Heart left ventricle (tissue), 13 donors: ENCODE measurements around the gene KRT73.

Experiments
- POLR2A ChIP-seq, 2 donors: fragments of 450-650 bp; IDR thresholded peaks; one replicate each; pipeline ENCODE4 v1.6.1; 2017; ENCODE audit warnings: antibody characterized with exemption in 2 of 2, mild to moderate bottlenecking in 2 of 2, moderate library complexity in 2 of 2
- TF ChIP-seq, protein P1 (sequence below), 12 donors: fragments of 200-600 bp; sonication (generic) in 4 of 12; IDR thresholded peaks; one replicate each; pipeline versions ENCODE4 v1.5.0 to v1.8.0; 2018 to 2022; ENCODE audit warnings: antibody characterized with exemption in 12 of 12, mild to moderate bottlenecking in 5 of 12
- donor health status: ischemic (EF 13 %, LVEDD 7.1; RV severe dilation, severe dysfunction).
- donor health status: DM: no; HTN: yes; CAD: no.
- donor health status: DM: no; HTN: no; CAD: no.
- donor health status: ischemic (EF 25% LVEDD 6.9; RV normal size, moderate dysfunction).
- donor health status: ischemic (EF 25% LVEDD 5.7; RV mildly dilated, moderate dysfunction).
- donor health status: ischemic (EF 35%, LVEDD 5.7; RV mildly dilated, moderate dysfunction).
- donor health status: nonischemic (EF 11% LVEDD 7.7; RV severe dilation, severe dysfunction).
- donor health status: DM: yes; HTN: yes; CAD: no.
- donor health status: PGD.
- donor health status: ischemic (EF 29% LVEDD 5.4; RV normal size, mild dysfunction).
- donor health status: nonischemic (EF 23%, LVEDD 6.1; RV moderate dilation, normal function).

DNA sequence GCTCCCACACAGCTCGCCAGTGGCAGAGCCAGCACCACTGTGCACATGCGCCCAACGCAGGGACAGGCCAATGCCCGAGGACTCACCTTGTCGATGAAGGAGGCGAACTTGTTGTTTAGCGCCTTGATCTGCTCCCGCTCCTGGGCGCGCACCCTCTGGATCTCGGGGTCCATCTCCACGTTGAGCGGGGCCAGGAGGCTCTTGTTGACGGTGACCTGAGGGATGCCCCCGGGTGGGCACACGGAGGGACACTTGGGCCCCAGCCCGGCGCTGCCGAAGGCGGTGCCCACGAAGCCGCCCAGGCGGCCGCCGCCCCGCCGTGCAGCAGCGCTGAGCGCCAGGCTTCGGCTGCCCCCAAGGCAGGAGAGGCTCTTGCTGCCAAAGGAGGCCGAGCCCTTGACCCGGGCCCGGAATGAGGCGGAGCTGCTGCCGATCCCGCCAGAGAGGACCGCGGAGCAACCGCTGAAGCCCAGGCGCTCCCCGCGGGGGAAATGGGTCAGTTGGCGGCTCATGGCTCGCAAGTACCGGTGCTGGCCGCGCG is 17.3 kb downstream of the KRT73 start, which contains the start of gene KRT72:
- no peak for TF ChIP-seq POLR2A (IDR thresholded peaks at IDR 0.05)
- TF ChIP-seq, protein P1, sequence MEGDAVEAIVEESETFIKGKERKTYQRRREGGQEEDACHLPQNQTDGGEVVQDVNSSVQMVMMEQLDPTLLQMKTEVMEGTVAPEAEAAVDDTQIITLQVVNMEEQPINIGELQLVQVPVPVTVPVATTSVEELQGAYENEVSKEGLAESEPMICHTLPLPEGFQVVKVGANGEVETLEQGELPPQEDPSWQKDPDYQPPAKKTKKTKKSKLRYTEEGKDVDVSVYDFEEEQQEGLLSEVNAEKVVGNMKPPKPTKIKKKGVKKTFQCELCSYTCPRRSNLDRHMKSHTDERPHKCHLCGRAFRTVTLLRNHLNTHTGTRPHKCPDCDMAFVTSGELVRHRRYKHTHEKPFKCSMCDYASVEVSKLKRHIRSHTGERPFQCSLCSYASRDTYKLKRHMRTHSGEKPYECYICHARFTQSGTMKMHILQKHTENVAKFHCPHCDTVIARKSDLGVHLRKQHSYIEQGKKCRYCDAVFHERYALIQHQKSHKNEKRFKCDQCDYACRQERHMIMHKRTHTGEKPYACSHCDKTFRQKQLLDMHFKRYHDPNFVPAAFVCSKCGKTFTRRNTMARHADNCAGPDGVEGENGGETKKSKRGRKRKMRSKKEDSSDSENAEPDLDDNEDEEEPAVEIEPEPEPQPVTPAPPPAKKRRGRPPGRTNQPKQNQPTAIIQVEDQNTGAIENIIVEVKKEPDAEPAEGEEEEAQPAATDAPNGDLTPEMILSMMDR (IDR thresholded peaks at IDR 0.05) = no peak
